Neural cell (in vitro differentiated cells): ENCODE results near the gene B3GALNT2.
A peak's percentile ranks its signal among the peaks of the same experiment; 100 is the strongest.

Experiments
- TAF1 ChIP-seq: IDR thresholded peaks from 2 replicates; pipeline ENCODE4 v1.6.1; 2012; ENCODE audit warnings: low read depth
- TF ChIP-seq, protein P1 (sequence below): fragments of 450-650 bp; IDR thresholded peaks from 2 replicates; pipeline ENCODE4 v1.5.1; 2014; ENCODE audit warnings: antibody characterized with exemption, mild to moderate bottlenecking, moderate library complexity; ENCODE audit not compliant: poor library complexity, severe bottlenecking

DNA sequence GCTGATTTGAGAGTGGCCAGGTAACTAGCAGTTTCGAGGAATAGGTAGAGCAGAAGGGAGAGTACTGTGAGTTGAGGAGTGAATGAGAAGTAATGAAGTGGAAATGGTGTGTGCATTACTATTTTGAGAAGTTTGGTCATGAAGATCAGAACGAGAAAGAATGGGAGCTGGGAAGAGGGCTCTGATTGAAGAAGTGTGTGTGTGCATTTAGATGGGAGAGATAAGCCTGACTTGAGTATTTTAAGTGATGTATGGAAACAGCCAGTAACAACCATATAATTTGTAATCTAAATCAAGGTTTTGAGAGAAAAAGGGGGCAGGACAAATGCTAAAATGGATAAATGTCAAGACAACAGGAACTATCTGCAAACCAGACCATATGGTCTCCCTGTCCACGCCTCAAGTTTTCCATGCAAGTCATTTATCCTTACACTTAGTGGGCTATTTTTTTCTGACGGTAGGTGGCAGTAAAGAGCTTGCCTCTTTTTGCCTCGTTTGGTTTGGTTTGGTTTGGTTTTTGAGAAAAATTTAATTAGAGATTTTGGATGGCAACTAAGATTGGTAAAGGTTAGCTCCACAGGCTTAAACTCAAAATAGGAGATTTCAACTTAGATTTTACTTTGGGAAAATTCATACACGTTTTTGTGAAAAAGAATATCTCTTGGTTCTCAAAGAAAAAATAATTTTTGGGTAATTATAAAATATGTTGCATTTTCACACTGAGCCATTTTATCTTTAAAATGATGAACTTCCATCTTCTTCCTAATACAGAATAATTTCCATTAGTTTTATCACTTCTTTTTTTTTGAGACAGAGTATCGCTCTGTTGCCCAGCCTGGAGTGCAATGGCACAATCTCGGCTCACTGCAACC, 9.5 kb upstream of the B3GALNT2 start:
- TF ChIP-seq, protein P1, sequence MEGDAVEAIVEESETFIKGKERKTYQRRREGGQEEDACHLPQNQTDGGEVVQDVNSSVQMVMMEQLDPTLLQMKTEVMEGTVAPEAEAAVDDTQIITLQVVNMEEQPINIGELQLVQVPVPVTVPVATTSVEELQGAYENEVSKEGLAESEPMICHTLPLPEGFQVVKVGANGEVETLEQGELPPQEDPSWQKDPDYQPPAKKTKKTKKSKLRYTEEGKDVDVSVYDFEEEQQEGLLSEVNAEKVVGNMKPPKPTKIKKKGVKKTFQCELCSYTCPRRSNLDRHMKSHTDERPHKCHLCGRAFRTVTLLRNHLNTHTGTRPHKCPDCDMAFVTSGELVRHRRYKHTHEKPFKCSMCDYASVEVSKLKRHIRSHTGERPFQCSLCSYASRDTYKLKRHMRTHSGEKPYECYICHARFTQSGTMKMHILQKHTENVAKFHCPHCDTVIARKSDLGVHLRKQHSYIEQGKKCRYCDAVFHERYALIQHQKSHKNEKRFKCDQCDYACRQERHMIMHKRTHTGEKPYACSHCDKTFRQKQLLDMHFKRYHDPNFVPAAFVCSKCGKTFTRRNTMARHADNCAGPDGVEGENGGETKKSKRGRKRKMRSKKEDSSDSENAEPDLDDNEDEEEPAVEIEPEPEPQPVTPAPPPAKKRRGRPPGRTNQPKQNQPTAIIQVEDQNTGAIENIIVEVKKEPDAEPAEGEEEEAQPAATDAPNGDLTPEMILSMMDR: peak; percentile 80
- TF ChIP-seq TAF1: no peak
